Endothelial cell of umbilical vein (primary cell): ENCODE measurements around the gene SHROOM2. TPM values are rescaled to one million over a fixed set of nuclear protein-coding genes. Genes with fewer than 3 reads are reported as not detected.

Source experiments
- BruUV-seq: library from RNA; stranded (reverse); fragments of 400-500 nt; replicated peaks from 2 replicates; lab custom pipeline; 2021; lab: Mats Ljungman, UMichigan
- CTCF ChIA-PET: fragments of 300-600, 350-600 bp; sonication (Branson Sonifier 250); formaldehyde crosslinking; loops from one replicate; lab custom pipeline; 2021; ENCODE audit warnings: antibody characterized with exemption, inconsistent platforms; lab: Charles Lee
- POLR2A ChIA-PET: fragments of 300-600, 350-600 bp; sonication (Branson Sonifier 250); formaldehyde crosslinking; loops from one replicate; lab custom pipeline; 2021; ENCODE audit warnings: antibody characterized with exemption, inconsistent platforms; lab: Charles Lee
- DNase-seq: peaks from one replicate; pipeline ENCODE4 v3.0.0-alpha.2; 2011; ENCODE audit warnings: low read depth, low spot score
- FAIRE-seq: peaks from 2 replicates; lab custom pipeline; 2011; peaks lifted over from hg19 to GRCh38; lab: Jason Lieb, UNC
- H2AFZ ChIP-seq: 2 replicates; pipeline ENCODE4 v1.6.0; 2012; ENCODE audit warnings: low read depth, low read length, control low read depth, inconsistent platforms
- H3K27ac ChIP-seq: 2 replicates; pipeline ENCODE4 v1.5.1; 2011; ENCODE audit warnings: low read depth, mild to moderate bottlenecking, control low read depth, low read length, moderate library complexity; ENCODE audit not compliant: insufficient read depth
- H3K27me3 ChIP-seq, 2 experiments: 2 replicates each; pipeline versions ENCODE4 v1.6.0 to v1.6.1; 2011; ENCODE audit warnings: low read length in 2 of 2, mixed read lengths in 1 of 2; ENCODE audit not compliant: control insufficient read depth in 2 of 2, insufficient read depth in 2 of 2
- H3K36me3 ChIP-seq, 2 experiments: 2 replicates in 1 of 2; 3 replicates in 1 of 2; pipeline ENCODE4 v1.5.1; 2011; ENCODE audit warnings: low read length in 2 of 2, mild to moderate bottlenecking in 1 of 2, moderate library complexity in 1 of 2; ENCODE audit not compliant: control insufficient read depth in 2 of 2, insufficient read depth in 2 of 2; ENCODE audit errors: extremely low read depth in 1 of 2
- H3K4me1 ChIP-seq: 3 replicates; pipeline ENCODE4 v1.5.1; 2011; ENCODE audit warnings: mild to moderate bottlenecking, low read length; ENCODE audit not compliant: control insufficient read depth, insufficient read depth; ENCODE audit errors: extremely low read depth
- H3K4me2 ChIP-seq: 2 replicates; pipeline ENCODE4 v1.6.1; 2011; ENCODE audit warnings: low read length, control low read depth, mixed read lengths; ENCODE audit not compliant: insufficient read depth
- H3K4me3 ChIP-seq, 3 experiments: fragments of 200-600 bp in 1 of 3; sonication (generic), shearing (Covaris generic) in 1 of 3; replicated peaks in 1 of 3; 2 replicates each; pipeline ENCODE4 v1.5.1; 2011 to 2016; ENCODE audit warnings: control low read depth in 3 of 3, low read length in 3 of 3, mild to moderate bottlenecking in 2 of 3, inconsistent platforms in 1 of 3, low read depth in 1 of 3, moderate library complexity in 1 of 3; ENCODE audit not compliant: insufficient read depth in 1 of 3
- H3K79me2 ChIP-seq: 2 replicates; pipeline ENCODE4 v1.6.0; 2012; ENCODE audit warnings: low read length, inconsistent platforms; ENCODE audit not compliant: control insufficient read depth, insufficient read depth
- H3K9ac ChIP-seq: replicated peaks from 2 replicates; pipeline ENCODE3; 2011; ENCODE audit warnings: low read length, control low read depth; ENCODE audit not compliant: insufficient read depth; ENCODE audit errors: extremely low read depth
- H3K9me1 ChIP-seq: replicated peaks from 3 replicates; pipeline ENCODE4 v1.6.0; 2011; ENCODE audit warnings: mild to moderate bottlenecking, low read length; ENCODE audit not compliant: control insufficient read depth, insufficient read depth; ENCODE audit errors: extremely low read depth
- H3K9me3 ChIP-seq: replicated peaks from 2 replicates; pipeline ENCODE4 v1.5.1; 2012; ENCODE audit warnings: low read length, inconsistent platforms; ENCODE audit not compliant: control insufficient read depth, insufficient read depth
- H4K20me1 ChIP-seq: replicated peaks from 2 replicates; pipeline ENCODE3; 2011; ENCODE audit warnings: mild to moderate bottlenecking, low read length; ENCODE audit not compliant: control insufficient read depth, insufficient read depth; ENCODE audit errors: extremely low read depth
- CTCF ChIP-seq, 2 donors: IDR thresholded peaks; 1 replicate in 1 of 2; 2 replicates in 1 of 2; pipeline ENCODE4 v1.5.1; 2011; ENCODE audit warnings: low read length in 2 of 2, mild to moderate bottlenecking in 2 of 2, moderate library complexity in 2 of 2, control low read depth in 1 of 2, inconsistent platforms in 1 of 2, low read depth in 1 of 2; ENCODE audit not compliant: insufficient read depth in 1 of 2; ENCODE audit errors: extremely low read depth in 1 of 2
- EZH2 ChIP-seq: IDR thresholded peaks from 2 replicates; pipeline ENCODE4 v1.6.1; 2012; ENCODE audit warnings: borderline replicate concordance, low read depth, mild to moderate bottlenecking, moderate library complexity, low read length, inconsistent platforms; ENCODE audit not compliant: severe bottlenecking
- FOS ChIP-seq: IDR thresholded peaks from 2 replicates; pipeline ENCODE4 v1.6.1; 2011; ENCODE audit warnings: mild to moderate bottlenecking, low read length, moderate library complexity, borderline replicate concordance; ENCODE audit not compliant: insufficient read depth
- GATA2 ChIP-seq: IDR thresholded peaks from 2 replicates; pipeline ENCODE4 v1.7.0; 2011; ENCODE audit warnings: low read depth, mild to moderate bottlenecking, moderate library complexity, mixed read lengths, low read length; ENCODE audit not compliant: insufficient read length, insufficient read depth
- JUN ChIP-seq: IDR thresholded peaks from 2 replicates; pipeline ENCODE4 v1.6.1; 2011; ENCODE audit warnings: borderline replicate concordance, low read depth; ENCODE audit not compliant: insufficient read length, insufficient read depth
- MYC ChIP-seq: IDR thresholded peaks from one replicate; pipeline ENCODE4 v1.6.1; 2011; ENCODE audit warnings: mild to moderate bottlenecking, low read depth, low read length
- POLR2A ChIP-seq: IDR thresholded peaks from 2 replicates; pipeline ENCODE4 v1.6.1; 2012; ENCODE audit warnings: low read depth, mild to moderate bottlenecking, control low read depth, low read length
- POLR2AphosphoS5 ChIP-seq: IDR thresholded peaks from 2 replicates; pipeline ENCODE4 v1.6.1; 2012; ENCODE audit warnings: low read depth, mild to moderate bottlenecking, control low read depth, low read length, moderate library complexity; ENCODE audit not compliant: insufficient read depth
- dilution Hi-C: fragments of 300-500 bp; cut with MboI; formaldehyde crosslinking; loops from one replicate; pipeline ENCODE4 v1.15.0; 2019; ENCODE audit warnings: low sequenced_read_pairs; ENCODE audit not compliant: extremely low pct_ligation_motif_present
- intact Hi-C: fragments of 100-400 bp; cut with micrococcal nuclease; formaldehyde crosslinking; loops from one replicate; pipeline ENCODE4 v1.10.0; 2022
- polyA plus RNA-seq, 4 experiments: library from polyadenylated mRNA; depleted of rRNA in 3 of 4; stranded (reverse) in 3 of 4; unstranded in 1 of 4; fragments of >200 nt; gene quantifications; 2 replicates each; pipeline versions ENCODE4 v1.2.1 to v1.2.3, GENCODE V29; 2011 to 2012; ENCODE audit warnings: missing spikeins in 1 of 4
- small RNA-seq: library from RNA; depleted of rRNA; stranded (forward); fragments of <200 nt; gene quantifications from one replicate; pipeline ENCODE3, GENCODE V24; 2012; ENCODE audit warnings: low replicate concordance, low read depth; ENCODE audit not compliant: insufficient read depth, insufficient read length
- total RNA-seq: library from RNA; stranded (reverse); gene quantifications from 2 replicates; pipeline ENCODE4 v1.2.3, GENCODE V29; 2021
- TF ChIP-seq, protein P1 (sequence below): IDR thresholded peaks from 2 replicates; pipeline ENCODE4 v1.6.1; 2011; ENCODE audit not compliant: insufficient read depth, insufficient read length

Gene SHROOM2
- total and polyA plus RNA-seq, 2 donors (not counting 3 experiments of a cell fraction or from before 2014, with no cell fraction given): 3.7 to 11.8 TPM

DNA sequence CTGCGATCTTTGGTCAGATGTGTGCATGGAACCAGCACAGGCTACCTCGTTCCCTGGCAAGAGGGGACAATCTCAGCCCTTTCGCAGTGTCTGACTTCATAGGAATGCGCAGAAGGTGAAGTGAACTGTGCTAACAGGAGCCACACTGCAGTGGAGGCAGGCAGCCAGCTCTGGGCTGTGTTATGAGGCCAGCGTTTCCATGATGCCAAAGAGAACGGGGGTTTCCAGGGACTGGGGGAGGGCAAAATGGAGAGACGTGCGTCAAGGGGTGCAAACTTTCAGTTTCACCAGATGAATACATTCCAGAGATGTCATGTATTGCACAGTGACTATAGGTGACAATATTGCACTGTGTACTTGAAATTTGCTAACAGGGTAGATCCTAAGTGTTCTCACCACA, 211.3 kb downstream of the SHROOM2 start:
- no TSS peak for BruUV-seq
- TF ChIP-seq, protein P1, sequence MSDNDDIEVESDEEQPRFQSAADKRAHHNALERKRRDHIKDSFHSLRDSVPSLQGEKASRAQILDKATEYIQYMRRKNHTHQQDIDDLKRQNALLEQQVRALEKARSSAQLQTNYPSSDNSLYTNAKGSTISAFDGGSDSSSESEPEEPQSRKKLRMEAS: no peak
- TF ChIP-seq POLR2AphosphoS5 (no peak), CTCF (IDR thresholded peaks at IDR 0.05; ENCODE audit: extremely low read depth in 1 of 2, insufficient read depth in 1 of 2, low read depth in 1 of 2, low read length in 2 of 2) (no peak), POLR2A (no peak), EZH2 (no peak), MYC (no peak), FOS (no peak), GATA2 (no peak), JUN (no peak)
- FAIRE-seq: no peak
- ChIA-PET CTCF (interaction anchor here (1.3 kb wide), 1 partner anchor 122 kb away, joined by 21 read pairs; no protein-coding TSS in a partner anchor), POLR2A (no interaction called here)
- Histone ChIP-seq H2AFZ (no peak overlapping the region), H3K27me3 (no peaks in the 10 kb centered on the region), H3K4me2 (no peak overlapping the region), H3K9me3 (no peaks in the 10 kb centered on the region), H4K20me1 (no peaks in the 10 kb centered on the region), H3K4me3 (no peak overlapping the region), H3K9ac (no peak overlapping the region), H3K27ac (no peak overlapping the region), H3K9me1 (no peaks in the 10 kb centered on the region), H3K4me1 (peaks cover 8% of the 10 kb centered on the region), H3K36me3 (no peaks in the 10 kb centered on the region), H3K79me2 (no peaks in the 10 kb centered on the region)
- no peak for DNase-seq
- dilution Hi-C loops: no loop called here
- intact Hi-C loops: no loop called here

Small RNA genes lying within 50 kb of the gene (small RNA-seq; reads per million reads assigned to genes)
- gene RF00019: not detected

Other genes starting within 250 kb of the SHROOM2 start
- 9.3 and 9.7 TPM in 2 replicates for gene GPR143, start 20.6 kb upstream of the SHROOM2 start, total RNA-seq
- 17.7 TPM in 2 replicates for gene GPR143, start 20.6 kb upstream of the SHROOM2 start, polyA plus RNA-seq
- gene CLDN34, start 180.9 kb downstream of the SHROOM2 start, total RNA-seq: 0.35 and 0.46 TPM in 2 replicates
- 0.08 and 0.14 TPM in 2 replicates for gene CLDN34, start 180.9 kb downstream of the SHROOM2 start, polyA plus RNA-seq